HepG2 (cell line): ENCODE data around the gene HOXB4. TPM values are rescaled to one million over a fixed set of nuclear protein-coding genes. Genes with fewer than 3 reads are reported as not detected.

Source experiments
- ATAC-seq: fragments of 200-7000 bp; cut with Tn5 transposase; 3 replicates; pipeline ENCODE4 v1.9.1; 2020; ENCODE audit warnings: mild to moderate bottlenecking, moderate library complexity
- BruUV-seq: library from RNA; stranded (reverse); fragments of 400-500 nt; replicated peaks from 2 replicates; lab custom pipeline; 2021; lab: Mats Ljungman, UMichigan
- CTCF ChIA-PET: fragments of 300-600 bp; formaldehyde crosslinking; extraction: SDS; loops from one replicate; lab custom pipeline; 2021; ENCODE audit warnings: low total read pairs, inconsistent platforms, low intra/inter-chr PET ratio; lab: Yijun Ruan, JAX
- POLR2A ChIA-PET: fragments of 350-600 bp; sonication (Branson Sonifier 250); formaldehyde crosslinking; loops from one replicate; lab custom pipeline; 2020; ENCODE audit warnings: antibody characterized with exemption, inconsistent platforms; lab: Yijun Ruan, JAX
- DNase-seq: peaks from one replicate; pipeline ENCODE4 v3.0.0-alpha.2; 2015; ENCODE audit warnings: low spot score
- FAIRE-seq: peaks from 3 replicates; lab custom pipeline; 2011; peaks lifted over from hg19 to GRCh38; lab: Jason Lieb, UNC
- H2AFZ ChIP-seq: one replicate; pipeline ENCODE4 v1.6.1; 2011; ENCODE audit warnings: low read length, inconsistent platforms
- H3K27ac ChIP-seq: fragments of 300-600 bp; 3 replicates; pipeline ENCODE4 v1.8.0; 2011; ENCODE audit warnings: mixed run types, mild to moderate bottlenecking, mixed read lengths, low read length, inconsistent platforms; ENCODE audit not compliant: insufficient read depth; ENCODE audit errors: extremely low read length
- H3K27me3 ChIP-seq, 2 experiments: fragments of 200-600 bp in 1 of 2; 2 replicates in 1 of 2; 3 replicates in 1 of 2; pipeline versions ENCODE4 v1.6.0 to v1.8.0; 2011; ENCODE audit warnings: low read length in 2 of 2, mild to moderate bottlenecking in 2 of 2, moderate library complexity in 2 of 2, inconsistent platforms in 1 of 2; ENCODE audit not compliant: insufficient read depth in 2 of 2, control insufficient read depth in 1 of 2
- H3K36me3 ChIP-seq, 2 experiments: fragments of 200-600 bp in 1 of 2; replicated peaks in 1 of 2; 2 replicates in 1 of 2; 3 replicates in 1 of 2; pipeline versions ENCODE4 v1.5.1 to v1.8.0; 2011; ENCODE audit warnings: low read length in 2 of 2, inconsistent platforms in 1 of 2; ENCODE audit not compliant: insufficient read depth in 2 of 2, control insufficient read depth in 1 of 2
- H3K4me1 ChIP-seq: 2 replicates; pipeline ENCODE4 v1.5.1; 2012; ENCODE audit warnings: low read length, inconsistent platforms; ENCODE audit not compliant: insufficient read depth
- H3K4me2 ChIP-seq: 2 replicates; pipeline ENCODE4 v1.6.0; 2011; ENCODE audit warnings: low read depth, low read length, inconsistent platforms
- H3K4me3 ChIP-seq, 3 experiments: fragments of 200-600 bp in 1 of 3; sonication (generic), shearing (Covaris generic) in 1 of 3; replicated peaks in 1 of 3; 2 replicates each; pipeline ENCODE4 v1.5.1; 2011 to 2016; ENCODE audit warnings: low read length in 3 of 3, inconsistent platforms in 2 of 3, low read depth in 2 of 3, mild to moderate bottlenecking in 2 of 3, control low read depth in 1 of 3, mixed read lengths in 1 of 3; ENCODE audit not compliant: insufficient read depth in 1 of 3
- H3K79me2 ChIP-seq: one replicate; pipeline ENCODE4 v1.6.1; 2011; ENCODE audit warnings: low read length, inconsistent platforms; ENCODE audit not compliant: insufficient read depth
- H3K9ac ChIP-seq: 2 replicates; pipeline ENCODE4 v1.6.0; 2011; ENCODE audit warnings: mild to moderate bottlenecking, low read depth, low read length, inconsistent platforms; ENCODE audit not compliant: insufficient read depth
- H3K9me3 ChIP-seq: 2 replicates; pipeline ENCODE4 v1.5.1; 2012; ENCODE audit warnings: mild to moderate bottlenecking, low read length
- H4K20me1 ChIP-seq: 2 replicates; pipeline ENCODE4 v1.6.0; 2011; ENCODE audit warnings: inconsistent platforms, mild to moderate bottlenecking, low read length, moderate library complexity; ENCODE audit not compliant: insufficient read depth
- MTF2 ChIP-seq: sonication (generic); formaldehyde crosslinking; IDR thresholded peaks from 2 replicates; pipeline ENCODE4 v1.5.0; 2020; ENCODE audit warnings: missing genetic modification reagents, borderline replicate concordance
- RBAK ChIP-seq: sonication (generic); formaldehyde crosslinking; IDR thresholded peaks from 2 replicates; pipeline ENCODE4 v1.5.1; 2020; ENCODE audit warnings: mild to moderate bottlenecking, missing genetic modification reagents
- SMAD9 ChIP-seq: sonication (generic); formaldehyde crosslinking; IDR thresholded peaks from 2 replicates; pipeline ENCODE4 v1.5.1; 2020; ENCODE audit warnings: mild to moderate bottlenecking, missing genetic modification reagents
- ZC3H13 ChIP-seq: sonication (generic); formaldehyde crosslinking; IDR thresholded peaks from 2 replicates; pipeline ENCODE4 v1.8.1; 2023; ENCODE audit warnings: mild to moderate bottlenecking, missing genetic modification reagents, moderate library complexity
- ZNF263 ChIP-seq: sonication (generic); formaldehyde crosslinking; IDR thresholded peaks from 2 replicates; pipeline ENCODE4 v1.4.0; 2020; ENCODE audit warnings: missing genetic modification reagents
- WGBS: methylation state at CpG from one replicate; pipeline ENCODE4 v1.1.6; 2017; ENCODE audit warnings: low lambda C conversion rate; 5-methylcytosine and 5-hydroxymethylcytosine counted together
- in situ Hi-C: cut with HindIII; loops from 2 replicates; pipeline ENCODE4 v1.10.0; 2017; ENCODE audit warnings: low pct_unique_long_range_greater_than_20kb; ENCODE audit not compliant: extremely low pct_ligation_motif_present
- intact Hi-C: fragments of 100-400 bp; cut with micrococcal nuclease; formaldehyde crosslinking; loops from one replicate; pipeline ENCODE4 v1.10.0; 2022; ENCODE audit not compliant: unreplicated experiment
- polyA plus RNA-seq, 8 experiments: library from polyadenylated mRNA; depleted of rRNA in 3 of 8; stranded (reverse) in 7 of 8; unstranded in 1 of 8; fragments of >200 nt; fragmentation: Illumina TruSeq in 4 of 8; extraction: Trizol in 4 of 8; gene quantifications; 2 replicates each; pipeline versions ENCODE4 v1.2.1 to v1.2.3, GENCODE V29; 2011 to 2016; ENCODE audit warnings: low read depth in 4 of 8, missing spikeins in 1 of 8, mixed read lengths in 1 of 8; ENCODE audit not compliant: insufficient read depth in 1 of 8
- total RNA-seq, 5 experiments: library from RNA; depleted of rRNA; stranded (reverse); fragments of >200 nt; fragmentation: Illumina TruSeq; extraction: Trizol; gene quantifications; 2 replicates each; pipeline ENCODE4 v1.2.3, GENCODE V29; 2016; ENCODE audit warnings: low read depth in 1 of 5
- TF ChIP-seq, protein P1 (sequence below): IDR thresholded peaks from 2 replicates; pipeline ENCODE4 v1.6.1; 2016; ENCODE audit warnings: mild to moderate bottlenecking
- TF ChIP-seq, protein P2 (sequence below): sonication (generic); formaldehyde crosslinking; IDR thresholded peaks from 2 replicates; pipeline ENCODE4 v1.8.1; 2023; ENCODE audit warnings: missing genetic modification reagents, mild to moderate bottlenecking, borderline replicate concordance
- TF ChIP-seq, protein P3 (sequence below): sonication (generic); formaldehyde crosslinking; IDR thresholded peaks from 2 replicates; pipeline ENCODE4 v1.5.1; 2020; ENCODE audit warnings: missing genetic modification reagents, mild to moderate bottlenecking, borderline replicate concordance
- TF ChIP-seq, protein P4 (sequence below): sonication (generic); formaldehyde crosslinking; IDR thresholded peaks from 2 replicates; pipeline ENCODE4 v1.8.0; 2022; ENCODE audit warnings: mild to moderate bottlenecking, missing genetic modification reagents, borderline replicate concordance
- TF ChIP-seq, protein P5 (sequence below): sonication (generic); formaldehyde crosslinking; IDR thresholded peaks from 2 replicates; pipeline ENCODE4 v1.4.0; 2020; ENCODE audit warnings: missing genetic modification reagents, borderline replicate concordance

Gene HOXB4
- total and polyA plus RNA-seq, 2 of the 13 experiments (the other 11 are each of a cell fraction or from before 2014, with no cell fraction given) = not detected

DNA sequence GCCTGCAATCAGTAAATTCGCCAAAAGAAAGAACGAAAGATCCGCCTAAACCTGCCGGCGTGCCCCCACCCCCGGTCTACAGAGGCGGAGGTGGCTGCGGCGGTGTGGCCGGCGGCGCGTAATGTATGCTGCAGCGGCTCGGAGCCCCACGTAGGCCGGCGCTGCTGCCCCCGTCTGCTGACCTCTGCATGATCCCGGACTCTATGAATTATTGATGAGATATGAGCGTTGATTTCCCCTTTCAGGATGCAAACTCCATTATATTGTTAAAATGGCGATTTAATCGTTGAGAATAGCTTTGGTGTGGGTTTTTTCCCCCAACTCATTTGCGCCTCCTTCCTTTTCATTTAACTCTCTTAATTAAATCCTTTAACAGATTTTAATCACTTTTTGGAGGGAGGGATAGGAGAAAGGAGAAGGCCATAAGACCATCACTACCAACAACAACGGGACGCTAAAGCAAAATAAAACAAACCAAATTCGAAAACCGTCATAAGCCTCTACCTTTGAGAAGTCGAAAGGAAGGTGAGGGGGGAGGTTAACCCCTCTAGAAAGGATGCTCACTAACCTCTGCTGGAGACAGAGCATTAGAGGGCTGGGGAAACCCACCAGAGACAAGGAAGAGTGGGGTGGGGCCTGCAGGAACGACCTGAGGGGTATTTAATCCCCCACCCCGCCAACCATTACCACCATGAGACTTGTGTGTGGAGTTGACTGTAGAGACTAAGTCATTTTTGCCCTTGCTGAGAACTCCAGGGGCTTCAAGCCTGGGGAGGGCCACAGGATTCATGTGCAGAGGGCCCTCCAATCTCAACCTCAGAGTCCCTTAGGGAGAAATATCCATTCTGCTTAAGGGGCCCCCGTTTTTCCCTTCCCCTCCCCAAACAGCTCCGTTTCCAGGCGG lies 8.5 kb upstream of the HOXB4 start:
- Histone ChIP-seq H3K4me3 (no peak overlapping the region), H3K36me3 (no peaks in the 10 kb centered on the region), H3K9ac (no peak overlapping the region), H2AFZ (no peak overlapping the region), H3K9me3 (no peaks in the 10 kb centered on the region), H3K27me3 (peaks cover 29 to 96% of the 10 kb centered on the region in 2 experiments), H3K4me2 (no peak overlapping the region), H3K4me1 (peaks cover 7% of the 10 kb centered on the region; the same call in 1 of the 2 replicates), H3K27ac (no peak overlapping the region), H3K79me2 (no peaks in the 10 kb centered on the region), H4K20me1 (peaks cover 4% of the 10 kb centered on the region; the same call in 1 of the 2 replicates)
- TF ChIP-seq, protein P1, sequence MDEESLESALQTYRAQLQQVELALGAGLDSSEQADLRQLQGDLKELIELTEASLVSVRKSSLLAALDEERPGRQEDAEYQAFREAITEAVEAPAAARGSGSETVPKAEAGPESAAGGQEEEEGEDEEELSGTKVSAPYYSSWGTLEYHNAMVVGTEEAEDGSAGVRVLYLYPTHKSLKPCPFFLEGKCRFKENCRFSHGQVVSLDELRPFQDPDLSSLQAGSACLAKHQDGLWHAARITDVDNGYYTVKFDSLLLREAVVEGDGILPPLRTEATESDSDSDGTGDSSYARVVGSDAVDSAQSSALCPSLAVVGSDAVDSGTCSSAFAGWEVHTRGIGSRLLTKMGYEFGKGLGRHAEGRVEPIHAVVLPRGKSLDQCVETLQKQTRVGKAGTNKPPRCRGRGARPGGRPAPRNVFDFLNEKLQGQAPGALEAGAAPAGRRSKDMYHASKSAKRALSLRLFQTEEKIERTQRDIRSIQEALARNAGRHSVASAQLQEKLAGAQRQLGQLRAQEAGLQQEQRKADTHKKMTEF = no peak
- TF ChIP-seq, protein P2, sequence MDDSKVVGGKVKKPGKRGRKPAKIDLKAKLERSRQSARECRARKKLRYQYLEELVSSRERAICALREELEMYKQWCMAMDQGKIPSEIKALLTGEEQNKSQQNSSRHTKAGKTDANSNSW = no peak
- TF ChIP-seq ZC3H13 (CRISPR knock-in tag) = no peak
- TF ChIP-seq, protein P3, sequence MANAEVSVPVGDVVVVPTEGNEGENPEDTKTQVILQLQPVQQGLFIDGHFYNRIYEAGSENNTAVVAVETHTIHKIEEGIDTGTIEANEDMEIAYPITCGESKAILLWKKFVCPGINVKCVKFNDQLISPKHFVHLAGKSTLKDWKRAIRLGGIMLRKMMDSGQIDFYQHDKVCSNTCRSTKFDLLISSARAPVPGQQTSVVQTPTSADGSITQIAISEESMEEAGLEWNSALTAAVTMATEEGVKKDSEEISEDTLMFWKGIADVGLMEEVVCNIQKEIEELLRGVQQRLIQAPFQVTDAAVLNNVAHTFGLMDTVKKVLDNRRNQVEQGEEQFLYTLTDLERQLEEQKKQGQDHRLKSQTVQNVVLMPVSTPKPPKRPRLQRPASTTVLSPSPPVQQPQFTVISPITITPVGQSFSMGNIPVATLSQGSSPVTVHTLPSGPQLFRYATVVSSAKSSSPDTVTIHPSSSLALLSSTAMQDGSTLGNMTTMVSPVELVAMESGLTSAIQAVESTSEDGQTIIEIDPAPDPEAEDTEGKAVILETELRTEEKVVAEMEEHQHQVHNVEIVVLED = no peak
- no peak for TF ChIP-seq SMAD9 (CRISPR knock-in tag)
- no peak for TF ChIP-seq RBAK (CRISPR knock-in tag)
- TF ChIP-seq, protein P4, sequence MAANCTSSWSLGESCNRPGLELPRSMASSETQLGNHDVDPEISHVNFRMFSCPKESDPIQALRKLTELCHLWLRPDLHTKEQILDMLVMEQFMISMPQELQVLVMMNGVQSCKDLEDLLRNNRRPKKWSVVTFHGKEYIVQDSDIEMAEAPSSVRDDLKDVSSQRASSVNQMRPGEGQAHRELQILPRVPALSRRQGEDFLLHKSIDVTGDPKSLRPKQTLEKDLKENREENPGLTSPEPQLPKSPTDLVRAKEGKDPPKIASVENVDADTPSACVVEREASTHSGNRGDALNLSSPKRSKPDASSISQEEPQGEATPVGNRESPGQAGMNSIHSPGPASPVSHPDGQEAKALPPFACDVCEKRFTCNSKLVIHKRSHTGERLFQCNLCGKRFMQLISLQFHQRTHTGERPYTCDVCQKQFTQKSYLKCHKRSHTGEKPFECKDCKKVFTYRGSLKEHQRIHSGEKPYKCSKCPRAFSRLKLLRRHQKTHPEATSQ (CRISPR knock-in tag) = no peak
- TF ChIP-seq, protein P5, sequence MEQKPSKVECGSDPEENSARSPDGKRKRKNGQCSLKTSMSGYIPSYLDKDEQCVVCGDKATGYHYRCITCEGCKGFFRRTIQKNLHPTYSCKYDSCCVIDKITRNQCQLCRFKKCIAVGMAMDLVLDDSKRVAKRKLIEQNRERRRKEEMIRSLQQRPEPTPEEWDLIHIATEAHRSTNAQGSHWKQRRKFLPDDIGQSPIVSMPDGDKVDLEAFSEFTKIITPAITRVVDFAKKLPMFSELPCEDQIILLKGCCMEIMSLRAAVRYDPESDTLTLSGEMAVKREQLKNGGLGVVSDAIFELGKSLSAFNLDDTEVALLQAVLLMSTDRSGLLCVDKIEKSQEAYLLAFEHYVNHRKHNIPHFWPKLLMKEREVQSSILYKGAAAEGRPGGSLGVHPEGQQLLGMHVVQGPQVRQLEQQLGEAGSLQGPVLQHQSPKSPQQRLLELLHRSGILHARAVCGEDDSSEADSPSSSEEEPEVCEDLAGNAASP (CRISPR knock-in tag) = no peak
- TF ChIP-seq MTF2 (CRISPR knock-in tag) = no peak
- TF ChIP-seq ZNF263 (CRISPR knock-in tag) = no peak
- intact Hi-C loops (no loop called here), in situ Hi-C loops (no loop called here)
- DNase-seq (no peak), FAIRE-seq (no peak), ATAC-seq (no peak)
- BruUV-seq = no TSS peak
- WGBS = 41% methylated on average over 34 of the region's 34 CpGs
- POLR2A ChIA-PET = no interaction called here
- CTCF ChIA-PET = no interaction called here
